GM21367 (cell line): ENCODE measurements around the gene MARCHF9.
"Not testable (repeated sequence)": the region's sequence is repeated elsewhere in the genome, so short reads cannot be mapped to it uniquely, and the experiment has no call there.

Experiments used
- ATAC-seq: cut with Tn5 transposase; IDR thresholded peaks from one replicate; pipeline ENCODE4 v1.9.1; 2021; ENCODE audit not compliant: unreplicated experiment

The MARCHF9 gene

DNA sequence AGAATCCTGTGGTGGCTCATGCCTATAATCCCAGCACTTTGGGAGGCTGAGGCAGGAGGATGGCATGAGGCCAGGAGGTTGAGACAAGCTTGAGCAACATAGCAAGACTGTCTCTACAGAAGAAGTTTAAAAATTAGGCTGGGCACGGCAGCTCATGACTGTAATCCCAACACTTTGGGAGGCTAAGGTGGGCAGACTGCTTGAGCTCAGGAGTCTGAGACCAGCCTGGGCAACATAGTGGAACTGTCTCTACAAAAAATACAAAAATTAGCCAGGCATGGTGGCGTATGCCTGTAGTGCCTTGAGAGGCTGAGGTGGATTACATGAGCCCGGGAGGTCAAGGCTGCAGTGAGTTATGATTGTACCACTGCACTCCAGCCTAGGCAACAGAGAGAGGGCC lies 13.0 kb downstream of the MARCHF9 start:
- no peak for ATAC-seq

DNA sequence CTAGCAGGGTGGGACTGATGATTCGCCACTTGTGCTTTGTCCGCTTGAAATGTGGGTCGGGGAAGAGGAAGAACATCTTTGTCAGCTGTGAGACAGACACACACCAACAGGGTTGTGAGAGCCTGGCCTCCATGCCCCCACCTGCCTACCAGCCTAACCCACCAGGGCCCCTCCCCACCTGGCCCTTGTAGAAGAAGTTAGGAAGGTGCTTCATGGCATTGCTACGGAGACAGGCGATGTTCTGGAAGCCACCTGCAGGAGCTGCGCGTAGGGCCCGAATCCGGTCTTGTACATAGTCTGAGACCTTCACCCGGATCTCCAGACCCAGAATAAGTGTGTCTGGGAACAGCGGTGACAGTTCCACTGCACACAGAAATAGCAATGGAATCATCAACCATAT lies 14.7 kb downstream of the MARCHF9 start:
- no peak for ATAC-seq

DNA sequence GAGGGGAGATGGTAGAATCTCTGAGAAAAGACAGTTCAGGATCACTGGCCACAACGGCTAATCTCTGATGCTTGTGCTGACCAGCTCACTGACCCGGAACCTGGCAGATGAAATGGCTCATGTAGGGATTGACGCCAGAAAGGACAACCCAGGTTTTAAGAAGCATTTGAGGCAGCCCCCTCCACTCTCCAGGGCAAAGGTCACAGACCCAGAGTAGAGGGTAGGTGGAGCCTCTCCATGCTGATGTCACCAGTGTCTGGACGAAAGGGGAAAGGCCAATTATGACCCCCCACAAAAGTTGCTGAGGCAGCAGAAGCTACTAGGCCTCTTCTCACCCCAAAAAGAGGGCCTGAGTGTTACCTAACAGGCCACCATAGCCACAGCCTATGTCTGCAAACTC lies 15.8 kb downstream of the MARCHF9 start:
- no peak for ATAC-seq

DNA sequence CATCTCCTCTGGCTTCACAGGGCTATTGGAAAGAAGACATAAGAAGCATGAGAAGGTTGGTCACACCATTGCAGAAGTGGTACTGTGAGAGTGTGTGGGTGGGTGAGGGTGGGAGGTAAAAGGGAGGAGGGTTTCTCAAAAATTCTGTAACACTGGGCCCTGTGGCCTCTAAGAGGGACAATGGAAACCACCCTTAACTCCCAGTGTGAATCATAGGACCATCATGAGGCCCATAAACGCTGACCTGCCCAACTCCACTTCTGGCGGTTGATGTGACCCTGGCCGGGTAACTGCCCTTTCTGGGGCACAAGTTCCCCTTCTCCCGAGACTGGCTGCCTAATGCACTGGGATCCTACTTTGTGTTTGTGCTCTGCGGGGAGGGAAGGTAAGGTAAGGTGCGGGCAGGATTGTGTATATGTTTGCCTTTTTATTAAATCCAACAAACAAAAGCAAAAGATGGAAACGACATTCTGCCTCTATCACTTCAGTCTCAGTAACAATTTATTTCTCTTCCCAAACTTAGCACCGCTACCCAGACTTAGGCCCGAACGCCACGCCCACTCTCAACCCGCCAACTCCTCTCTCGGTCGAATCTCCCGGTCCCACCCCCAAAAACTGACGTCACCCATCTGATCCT lies 16.5 kb downstream of the MARCHF9 start:
- ATAC-seq, result peak; percentile 54

DNA sequence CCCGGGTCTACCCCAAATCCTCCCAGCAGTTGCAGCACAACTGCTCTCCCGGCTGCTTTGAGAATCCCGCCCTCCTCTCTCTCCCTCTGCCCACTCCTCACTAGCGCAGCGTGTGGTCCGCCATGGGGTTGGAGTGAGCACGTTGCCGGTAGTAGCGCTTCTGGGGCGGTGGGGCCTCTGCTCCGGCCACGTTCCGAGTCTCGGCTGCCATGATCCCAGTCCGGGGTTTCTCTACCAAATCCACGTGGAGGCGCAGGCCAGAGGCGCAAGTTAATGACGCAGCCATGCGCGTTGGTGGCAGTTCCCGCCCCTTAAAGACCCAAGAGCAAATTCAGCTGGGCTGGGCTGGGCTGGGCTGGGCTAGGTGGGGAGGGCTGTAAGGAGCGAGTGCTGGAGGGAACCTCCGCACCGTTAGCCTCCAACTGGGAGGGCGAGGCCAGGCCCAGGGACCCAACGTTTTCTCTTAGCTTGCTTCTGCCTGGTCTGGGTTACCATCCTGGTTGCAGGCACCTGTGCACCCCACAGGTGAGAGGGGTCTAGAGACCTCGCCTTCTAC lies 17.0 kb downstream of the MARCHF9 start, which contains the start of gene METTL1:
Gene METTL1 (minus strand): TSS at position 233 of the 556 bp plus-strand sequence. CDS start 22 bp downstream, at position 211.
- peak; percentile 72 for ATAC-seq

DNA sequence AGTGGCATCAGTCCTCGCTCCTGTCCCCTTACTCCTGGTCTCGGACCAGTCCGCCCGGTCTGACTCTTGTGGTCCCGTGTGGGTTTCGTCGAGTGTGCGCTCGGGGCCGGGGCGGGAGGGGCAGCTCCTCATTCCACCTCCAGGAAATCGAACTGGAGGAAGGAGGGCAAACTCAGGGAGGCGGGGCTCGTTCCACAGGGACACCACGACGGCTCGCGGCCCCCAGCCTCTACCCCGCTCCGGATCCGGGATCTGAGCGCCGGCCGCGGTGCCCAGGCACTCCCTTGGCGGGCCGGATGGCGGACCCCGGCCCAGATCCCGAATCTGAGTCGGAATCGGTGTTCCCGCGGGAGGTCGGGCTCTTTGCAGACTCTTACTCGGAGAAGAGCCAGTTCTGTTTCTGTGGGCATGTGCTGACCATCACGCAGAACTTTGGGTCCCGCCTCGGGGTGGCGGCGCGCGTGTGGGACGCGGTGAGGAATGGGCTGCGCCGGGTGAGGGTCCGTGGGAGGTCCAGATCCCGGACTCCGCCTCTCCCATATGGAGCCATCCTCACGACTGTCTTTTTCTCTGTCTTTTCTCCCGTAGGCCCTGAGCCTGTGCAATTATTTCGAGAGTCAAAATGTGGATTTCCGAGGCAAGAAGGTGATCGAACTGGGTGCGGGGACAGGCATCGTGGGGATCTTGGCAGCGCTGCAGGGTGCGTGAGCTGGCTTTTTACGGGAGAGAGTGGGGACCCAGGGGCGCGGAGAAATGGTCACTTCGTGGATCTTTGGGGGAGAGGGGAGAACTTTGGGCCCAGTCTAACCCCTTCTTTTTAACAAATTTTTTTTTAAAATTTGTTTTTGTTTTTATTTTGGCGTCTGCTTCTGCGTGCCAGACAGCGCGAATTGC lies 17.8 kb downstream of the MARCHF9 start, which contains the start of gene EEF1AKMT3:
Gene EEF1AKMT3 (plus strand): TSS at position 186 of the 894 bp plus-strand sequence. CDS start 111 bp downstream, at position 297.
- peak; percentile 29 for ATAC-seq

DNA sequence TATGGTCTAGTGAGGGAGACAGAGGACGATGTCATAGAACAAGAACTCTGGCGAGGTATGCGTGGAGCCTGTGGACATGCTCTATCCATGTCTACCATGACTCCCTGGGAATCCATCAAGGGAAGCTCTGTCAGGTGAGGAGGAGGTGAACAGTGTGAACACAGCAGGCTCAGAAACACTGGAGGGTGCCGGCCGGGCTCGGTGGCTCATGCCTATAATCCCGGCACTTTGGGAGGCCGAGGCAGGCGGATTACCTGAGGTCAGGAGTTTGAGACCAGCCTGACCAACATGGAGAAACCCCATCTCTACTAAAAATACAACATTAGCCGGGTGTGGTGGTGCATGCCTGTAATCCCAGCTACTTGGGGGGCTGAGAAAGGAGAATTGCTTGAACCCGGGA lies 19.7 kb downstream of the MARCHF9 start:
- not testable (repeated sequence) for ATAC-seq

DNA sequence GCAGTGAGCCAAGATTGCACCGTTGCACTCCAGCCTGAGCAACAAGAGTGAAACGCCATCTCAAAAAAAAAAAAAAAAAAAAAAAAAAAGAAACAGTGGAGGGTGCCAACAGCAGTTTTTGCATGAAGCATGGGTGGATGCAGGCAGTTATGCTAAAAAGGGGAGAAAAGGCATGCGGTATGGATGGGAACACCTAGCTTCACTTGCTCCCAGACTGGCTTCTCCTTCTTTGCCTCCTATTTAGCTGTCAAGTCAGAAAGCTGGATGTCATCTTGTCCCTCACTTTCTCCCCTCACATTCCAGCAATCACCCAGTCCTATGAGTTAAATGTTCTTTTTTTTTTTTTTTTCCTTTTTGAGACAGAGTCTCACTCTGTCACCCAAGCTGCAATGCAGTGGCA lies 20.1 kb downstream of the MARCHF9 start:
- ATAC-seq, result no peak

DNA sequence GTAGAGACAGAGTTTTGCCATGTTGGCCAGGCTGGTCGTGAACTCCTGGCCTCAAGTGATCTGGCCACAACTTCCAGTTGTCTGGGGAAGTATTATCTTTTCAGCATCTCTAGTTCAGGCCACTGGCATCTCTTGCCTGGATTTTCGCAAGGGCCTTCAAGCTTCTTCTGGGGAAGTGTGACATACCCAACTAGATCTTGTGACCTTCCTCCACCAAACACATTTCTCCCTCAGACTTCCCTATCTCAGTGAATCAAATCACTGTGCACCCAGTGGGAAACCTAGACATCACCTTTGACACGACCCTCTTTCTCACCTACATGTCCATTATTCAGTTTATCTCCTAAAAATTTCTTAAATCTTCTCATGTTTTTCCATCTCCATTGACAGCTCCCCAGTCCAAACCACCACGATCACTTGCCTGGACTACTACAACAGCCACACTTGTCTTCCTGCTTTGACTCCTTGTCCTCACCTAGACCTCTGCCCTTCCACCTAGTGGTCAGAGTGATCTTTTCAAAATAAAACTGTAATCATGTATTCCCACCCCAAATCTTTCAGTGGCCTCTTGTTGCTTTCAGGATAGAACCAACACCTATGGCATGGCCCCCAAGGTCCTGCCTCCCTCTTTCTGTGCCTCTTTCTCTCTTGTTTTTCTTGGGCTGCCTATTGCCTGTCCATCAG lies 20.8 kb downstream of the MARCHF9 start:
- ATAC-seq, result no peak

DNA sequence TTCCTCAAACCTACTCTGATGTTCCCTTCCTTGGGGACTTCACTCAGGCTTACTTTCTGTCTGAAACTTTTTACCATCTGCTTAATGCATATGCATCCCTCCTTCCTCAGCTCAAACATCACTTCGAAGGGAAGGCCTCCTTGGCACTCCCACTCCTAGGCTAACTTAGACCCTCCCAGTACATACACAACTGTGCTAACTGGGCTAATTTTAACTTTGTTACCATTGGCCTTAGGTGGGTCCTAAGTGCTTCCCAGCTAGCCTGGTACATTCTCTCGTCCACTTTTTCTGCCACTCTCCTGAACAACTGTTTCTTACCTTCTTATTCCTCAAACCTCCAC lies 21.3 kb downstream of the MARCHF9 start:
- no peak for ATAC-seq

DNA sequence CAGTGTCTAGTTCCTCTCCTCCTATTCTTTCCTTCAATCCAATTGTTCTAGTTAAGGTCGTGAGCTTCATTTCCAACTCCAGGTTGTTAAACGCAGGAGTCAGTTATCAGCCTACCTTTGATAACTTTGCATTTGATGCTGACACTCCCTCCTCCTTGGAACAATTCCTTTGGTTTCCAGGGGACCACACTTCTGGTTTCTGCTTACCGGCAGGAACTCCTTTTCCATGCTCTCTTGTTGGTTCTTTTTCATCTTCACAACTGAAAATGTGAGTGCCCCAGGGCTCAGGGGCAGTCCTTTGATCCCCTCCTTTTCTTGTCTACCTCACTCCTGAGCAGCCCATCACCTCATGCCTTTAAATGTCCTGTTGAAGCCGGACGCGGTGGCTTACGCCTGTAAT lies 22.5 kb downstream of the MARCHF9 start:
- ATAC-seq, result no peak

DNA sequence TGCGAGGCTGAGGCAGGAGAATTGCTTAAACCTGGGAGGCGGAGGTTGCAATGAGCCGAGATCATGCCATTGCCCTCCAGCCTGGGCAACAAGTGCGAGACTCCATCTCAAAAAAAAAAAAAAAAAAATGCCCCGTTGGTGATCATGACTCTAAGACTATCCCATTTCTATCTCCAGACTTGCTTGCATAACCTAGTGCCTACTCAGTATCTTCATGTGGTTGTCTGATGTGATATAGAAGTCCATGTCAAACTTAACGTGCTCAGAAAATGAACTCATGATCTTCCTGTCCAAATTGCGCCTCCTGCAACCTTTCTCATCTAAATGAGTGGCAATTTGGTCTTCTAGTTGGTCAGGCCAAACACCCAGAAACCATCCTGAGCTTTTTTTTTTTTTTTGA lies 23.0 kb downstream of the MARCHF9 start:
- ATAC-seq, result no peak

DNA sequence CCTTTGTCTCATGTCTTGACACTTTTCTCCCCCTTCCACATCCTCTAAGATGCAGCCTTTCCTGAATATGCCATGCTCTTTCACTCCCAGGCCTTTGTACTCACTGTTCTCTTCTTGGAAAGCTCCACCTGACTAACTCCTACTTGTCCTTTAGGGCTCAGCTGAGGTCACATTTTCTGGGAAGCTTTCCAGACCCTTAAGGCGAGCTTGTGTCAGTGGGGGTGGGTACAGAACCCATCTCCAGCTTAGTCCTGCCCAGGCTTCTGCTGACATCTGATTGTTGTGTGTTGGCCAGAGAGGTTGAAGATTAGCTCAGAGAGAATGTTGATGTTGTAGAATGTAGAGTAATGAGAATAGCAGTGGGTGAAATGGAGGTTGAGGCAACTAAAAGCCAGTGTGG lies 24.8 kb downstream of the MARCHF9 start:
- no peak for ATAC-seq

DNA sequence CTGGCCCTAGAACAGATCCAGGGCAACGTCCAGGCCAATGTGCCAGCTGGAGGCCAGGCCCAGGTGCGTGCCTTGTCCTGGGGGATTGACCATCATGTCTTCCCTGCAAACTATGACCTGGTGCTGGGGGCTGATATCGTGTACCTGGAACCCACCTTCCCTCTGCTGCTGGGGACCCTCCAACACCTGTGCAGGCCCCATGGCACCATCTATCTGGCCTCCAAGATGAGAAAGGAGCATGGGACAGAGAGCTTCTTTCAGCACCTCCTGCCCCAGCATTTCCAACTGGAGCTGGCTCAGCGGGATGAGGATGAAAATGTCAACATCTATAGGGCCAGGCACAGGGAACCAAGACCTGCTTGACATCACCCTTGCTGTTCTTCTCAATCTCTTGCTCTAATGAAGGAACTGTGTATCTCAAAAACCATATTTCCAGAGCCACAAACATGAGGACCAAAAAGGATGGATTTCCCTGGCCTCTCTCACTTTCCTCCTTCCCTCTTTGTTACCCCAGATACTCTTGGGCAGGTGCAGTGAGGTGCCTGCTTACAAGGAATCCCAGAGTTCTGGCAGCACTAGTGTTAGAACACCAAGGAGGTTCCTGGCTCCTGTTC lies 25.5 kb downstream of the MARCHF9 start:
- no peak for ATAC-seq

DNA sequence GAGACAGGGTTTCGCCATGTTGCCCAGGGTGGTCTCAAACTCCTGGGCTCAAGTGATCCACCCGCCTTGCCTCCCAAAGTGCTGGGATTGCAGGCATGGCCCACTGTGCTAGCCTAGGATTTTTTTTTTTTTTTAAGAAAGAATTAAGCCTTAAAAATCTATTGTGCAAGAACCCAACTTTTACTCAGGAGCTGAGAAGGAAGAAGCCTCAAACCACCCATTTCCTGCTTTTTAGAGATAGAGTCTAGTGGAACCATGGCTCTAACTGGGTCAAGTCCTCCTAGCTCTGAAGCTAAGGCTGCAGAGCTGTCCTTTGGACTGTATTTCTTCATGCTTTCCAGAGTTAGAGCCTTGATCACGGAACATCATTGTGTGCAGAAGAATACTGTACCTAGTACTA lies 26.3 kb downstream of the MARCHF9 start:
- ATAC-seq, result no peak

DNA sequence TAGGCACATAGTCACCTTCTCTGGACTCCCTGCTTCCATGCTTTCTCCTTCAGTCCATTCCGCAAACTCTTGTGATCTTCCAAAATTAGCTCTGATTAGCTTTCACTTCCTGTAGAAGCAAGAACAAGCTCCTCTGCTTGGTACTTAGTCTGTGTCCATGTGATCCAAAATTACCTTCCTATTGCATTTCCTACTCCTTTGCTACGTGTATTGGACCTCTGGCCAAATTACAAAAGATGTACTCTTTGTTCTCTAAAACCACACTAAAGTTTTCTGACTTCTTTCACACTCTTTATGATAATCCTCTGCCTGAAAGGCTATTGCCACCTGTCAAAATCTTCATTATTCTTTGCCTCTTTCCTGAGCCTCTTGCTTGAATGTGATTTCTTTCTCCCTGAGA lies 26.9 kb downstream of the MARCHF9 start:
- no peak for ATAC-seq

DNA sequence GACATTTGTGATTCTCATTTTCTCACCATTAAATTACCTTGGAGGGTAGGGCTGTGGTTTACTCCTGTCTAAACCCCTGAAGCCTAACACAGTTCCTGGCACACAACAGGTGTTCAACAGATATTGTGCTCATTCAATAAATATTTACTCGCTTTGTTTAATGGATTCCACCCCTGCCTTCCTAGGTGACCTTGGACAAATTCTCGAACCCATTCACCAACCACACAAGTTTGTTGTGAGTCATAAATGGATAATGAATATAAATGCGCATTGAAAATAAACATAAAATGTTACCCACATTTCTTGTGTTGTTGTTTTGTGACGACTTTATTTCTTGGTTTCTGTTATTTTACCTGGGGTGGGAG lies 27.3 kb downstream of the MARCHF9 start:
- no peak for ATAC-seq

DNA sequence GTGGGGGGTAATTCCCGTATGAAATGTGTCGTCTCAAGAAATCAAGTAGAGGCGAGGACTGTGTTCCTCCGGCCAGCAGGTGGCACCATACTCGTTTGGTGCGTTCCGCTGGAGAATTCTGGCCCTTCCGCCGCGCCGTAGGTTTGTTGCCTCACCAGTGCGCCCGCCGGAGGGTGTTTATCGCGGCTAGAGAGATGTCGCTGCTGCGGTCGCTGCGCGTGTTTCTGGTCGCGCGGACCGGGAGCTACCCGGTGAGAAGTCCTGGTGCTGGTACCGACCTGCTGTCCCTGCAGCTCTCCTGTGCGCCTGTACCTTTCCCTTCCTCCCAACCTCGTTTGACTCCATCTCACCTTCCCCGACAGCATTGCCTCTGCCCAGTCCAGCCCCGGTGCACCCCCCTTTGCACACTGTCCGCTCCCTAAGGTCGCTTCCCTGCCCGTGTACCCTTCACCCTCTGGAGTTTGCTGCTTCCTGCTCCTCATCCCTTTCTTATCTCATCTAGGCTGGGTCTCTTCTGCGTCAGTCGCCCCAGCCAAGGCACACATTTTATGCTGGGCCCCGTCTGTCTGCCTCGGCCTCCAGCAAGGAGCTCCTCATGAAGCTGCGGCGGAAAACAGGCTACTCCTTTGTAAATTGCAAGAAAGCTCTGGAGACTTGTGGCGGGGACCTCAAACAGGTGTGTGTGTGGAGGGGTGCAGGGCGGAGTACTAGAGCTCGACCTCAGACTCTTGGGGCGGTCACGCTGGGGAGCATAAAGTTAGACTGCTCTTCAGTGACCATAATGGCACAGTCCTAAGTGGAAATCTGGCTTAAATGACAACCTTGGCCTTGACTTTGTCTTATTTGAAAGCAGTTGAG lies 27.9 kb downstream of the MARCHF9 start, which contains the start of gene TSFM:
Gene TSFM (plus strand): TSS at position 180 of the 858 bp plus-strand sequence. CDS start 15 bp downstream, at position 195.
- ATAC-seq, result peak; percentile 70

DNA sequence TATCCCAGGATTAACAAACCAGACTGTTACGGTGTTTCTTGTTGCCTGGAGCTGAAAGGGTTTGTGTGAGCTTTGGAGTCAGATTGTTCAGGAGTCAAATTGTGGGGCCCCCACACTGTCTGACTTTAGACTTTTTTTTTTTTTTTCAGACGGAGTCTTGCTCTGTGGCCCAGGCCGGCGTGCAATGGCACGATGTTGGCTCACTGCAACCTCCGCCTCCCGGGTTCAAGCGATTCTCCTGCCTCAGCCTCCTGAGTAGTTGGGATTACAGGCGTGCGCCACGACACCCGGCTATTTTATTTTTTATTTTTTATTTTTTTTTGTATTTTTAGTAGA lies 28.5 kb downstream of the MARCHF9 start:
- no peak for ATAC-seq

DNA sequence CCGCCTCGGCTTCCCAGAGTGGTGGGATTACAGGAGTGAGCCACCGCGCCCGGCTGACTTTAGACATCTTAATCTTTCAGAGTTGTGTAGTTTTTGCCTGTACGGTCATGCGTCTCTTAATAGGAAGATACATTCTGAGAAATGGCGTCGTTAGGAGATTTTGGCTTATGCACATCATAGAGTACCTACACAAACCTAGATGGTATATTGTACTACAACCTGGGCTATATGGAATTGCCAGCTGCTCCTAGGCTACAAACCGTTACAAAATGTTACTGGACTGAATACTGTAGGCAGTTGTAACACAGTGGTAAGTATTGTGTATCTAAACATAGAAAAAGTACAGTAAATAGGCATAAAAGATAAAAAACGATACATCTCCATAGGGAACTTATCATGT lies 29.0 kb downstream of the MARCHF9 start:
- no peak for ATAC-seq
